ENCODE data around the gene AMN.

GRCh38 chr14:102949062-102949800 lies 26.8 kb downstream of the AMN start:
- TF ChIP-seq CTCF (IDR thresholded peaks at IDR 0.05) (no peak), POLR2A (IDR thresholded peaks at IDR 0.05) (no peak), EP300 (IDR thresholded peaks at IDR 0.05) (no peak)

Data from ovary (tissue), 3 donors.